ENCODE data around the gene CETN3. TPM values are rescaled to one million over a fixed set of nuclear protein-coding genes. Genes with fewer than 3 reads are reported as not detected.
"Not testable (repeated sequence)": the region's sequence is repeated elsewhere in the genome, so short reads cannot be mapped to it uniquely, and the experiment has no call there.

The CETN3 gene
- total RNA-seq, 6 experiments from 2014 or later, result 19.6 to 29.3 (median 24.8) TPM

DNA sequence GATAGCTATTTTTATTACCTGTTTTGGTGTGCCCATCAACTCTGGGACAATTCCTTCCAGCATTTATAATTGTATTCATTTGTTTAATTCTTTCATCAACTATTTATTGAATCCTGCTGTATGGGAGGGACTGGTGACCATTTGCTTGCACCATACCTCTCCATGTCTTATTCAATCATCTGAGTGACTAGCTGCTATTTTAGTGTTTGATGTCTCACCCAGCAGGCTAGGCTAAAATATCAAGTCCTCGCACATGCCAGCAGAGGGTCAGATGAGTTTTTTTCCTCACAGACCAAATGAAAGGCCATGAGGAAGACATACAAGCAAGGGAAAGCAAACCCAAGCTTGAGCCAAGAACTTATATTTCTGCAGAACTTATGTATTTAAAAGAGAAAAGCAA lies 63.9 kb downstream of the CETN3 start:
- H3K9me3 Mint-ChIP-seq, result no peaks in the 10 kb centered on the region
- H3K27me3 Mint-ChIP-seq (ENCODE audit: insufficient read depth), result no peaks in the 10 kb centered on the region; the same call in 1 of the 2 replicates
- DNase-seq, result no peak
- H3K4me3 Mint-ChIP-seq, result no peak overlapping the region
- no peaks in the 10 kb centered on the region for H3K4me1 Mint-ChIP-seq (ENCODE audit: low read depth)
- H3K27ac Mint-ChIP-seq, result no peak overlapping the region
- TF ChIP-seq, protein P1, sequence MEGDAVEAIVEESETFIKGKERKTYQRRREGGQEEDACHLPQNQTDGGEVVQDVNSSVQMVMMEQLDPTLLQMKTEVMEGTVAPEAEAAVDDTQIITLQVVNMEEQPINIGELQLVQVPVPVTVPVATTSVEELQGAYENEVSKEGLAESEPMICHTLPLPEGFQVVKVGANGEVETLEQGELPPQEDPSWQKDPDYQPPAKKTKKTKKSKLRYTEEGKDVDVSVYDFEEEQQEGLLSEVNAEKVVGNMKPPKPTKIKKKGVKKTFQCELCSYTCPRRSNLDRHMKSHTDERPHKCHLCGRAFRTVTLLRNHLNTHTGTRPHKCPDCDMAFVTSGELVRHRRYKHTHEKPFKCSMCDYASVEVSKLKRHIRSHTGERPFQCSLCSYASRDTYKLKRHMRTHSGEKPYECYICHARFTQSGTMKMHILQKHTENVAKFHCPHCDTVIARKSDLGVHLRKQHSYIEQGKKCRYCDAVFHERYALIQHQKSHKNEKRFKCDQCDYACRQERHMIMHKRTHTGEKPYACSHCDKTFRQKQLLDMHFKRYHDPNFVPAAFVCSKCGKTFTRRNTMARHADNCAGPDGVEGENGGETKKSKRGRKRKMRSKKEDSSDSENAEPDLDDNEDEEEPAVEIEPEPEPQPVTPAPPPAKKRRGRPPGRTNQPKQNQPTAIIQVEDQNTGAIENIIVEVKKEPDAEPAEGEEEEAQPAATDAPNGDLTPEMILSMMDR (IDR thresholded peaks at IDR 0.05), result no peak
- H3K36me3 Mint-ChIP-seq (ENCODE audit: low read depth), result no peaks in the 10 kb centered on the region

DNA sequence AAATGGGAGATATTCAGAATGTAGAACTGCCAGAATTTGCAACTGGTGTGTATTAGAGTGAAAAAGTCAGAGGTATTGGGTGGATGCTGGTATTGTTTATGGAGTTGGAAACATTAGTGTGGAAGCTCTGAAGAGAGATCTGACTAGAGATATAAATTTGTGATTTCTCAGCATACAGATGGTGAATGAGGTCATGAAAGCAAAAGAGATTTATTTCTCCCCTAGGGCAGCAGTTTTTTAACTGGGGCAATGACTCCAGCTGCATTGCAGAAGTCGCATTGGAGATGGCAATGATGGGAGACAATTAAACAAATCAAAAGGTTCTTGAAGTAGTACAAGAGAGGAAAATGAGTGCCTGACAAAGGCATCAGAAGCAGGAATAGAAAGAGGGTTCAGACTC lies 64.9 kb downstream of the CETN3 start:
- DNase-seq, result no peak

DNA sequence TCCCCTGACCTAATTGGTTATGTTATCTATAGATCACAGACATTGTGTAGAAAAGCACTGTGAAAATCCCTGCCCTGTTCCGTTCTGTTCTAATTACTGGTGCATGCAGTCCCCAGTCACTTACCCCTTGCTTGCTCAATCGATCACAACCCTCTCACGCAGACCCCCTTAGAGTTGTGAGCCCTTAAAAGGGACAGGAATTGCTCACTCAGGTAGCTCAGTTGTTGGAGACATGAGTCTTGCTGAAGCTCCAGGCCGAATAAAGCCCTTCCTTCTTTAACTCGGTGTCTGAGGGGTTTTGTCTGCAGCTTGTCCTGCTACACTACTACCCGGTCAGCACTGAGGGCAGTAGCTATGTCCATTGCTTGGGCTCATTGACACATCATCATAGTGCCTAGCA lies 65.8 kb downstream of the CETN3 start:
- not testable (repeated sequence) for H3K4me1 Mint-ChIP-seq (ENCODE audit: low read depth); H3K4me3 Mint-ChIP-seq; H3K27ac Mint-ChIP-seq; H3K36me3 Mint-ChIP-seq (ENCODE audit: low read depth); H3K27me3 Mint-ChIP-seq (ENCODE audit: insufficient read depth); DNase-seq; H3K9me3 Mint-ChIP-seq

More for the DNA sequence above, 64.9 kb downstream of the CETN3 start:
- Mint-ChIP-seq H3K4me3 (no peak overlapping the region), H3K4me1 (ENCODE audit: low read depth) (no peaks in the 10 kb centered on the region), H3K36me3 (ENCODE audit: low read depth) (no peaks in the 10 kb centered on the region), H3K9me3 (no peaks in the 10 kb centered on the region), H3K27me3 (ENCODE audit: insufficient read depth) (no peaks in the 10 kb centered on the region; the same call in 1 of the 2 replicates), H3K27ac (no peak overlapping the region)
- TF ChIP-seq, protein P1 (IDR thresholded peaks at IDR 0.05), result no peak

DNA sequence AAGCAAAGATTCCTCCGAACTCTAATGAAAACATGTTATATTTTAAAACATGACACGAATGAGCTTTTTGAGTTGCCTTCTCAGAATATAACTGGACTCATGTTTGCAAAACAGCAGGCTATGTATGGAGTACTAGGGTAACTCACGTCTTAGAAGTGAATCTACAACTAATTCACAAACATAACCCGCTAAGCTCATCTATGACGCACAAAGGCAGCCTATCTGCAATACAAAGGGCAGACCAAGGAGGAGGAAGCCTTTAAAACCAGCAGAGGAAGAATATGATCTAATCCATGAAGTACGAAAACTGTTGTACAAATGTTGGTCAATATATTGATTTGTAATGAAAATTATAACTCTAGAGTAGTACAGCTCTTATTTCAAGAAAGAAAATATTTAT lies 67.0 kb downstream of the CETN3 start:
- DNase-seq, result no peak
- TF ChIP-seq, protein P1 (IDR thresholded peaks at IDR 0.05), result no peak
- Mint-ChIP-seq H3K36me3 (ENCODE audit: low read depth) (no peaks in the 10 kb centered on the region), H3K27ac (no peak overlapping the region), H3K27me3 (ENCODE audit: insufficient read depth) (no peaks in the 10 kb centered on the region; the same call in none of the 2 replicates), H3K4me3 (no peak overlapping the region), H3K4me1 (ENCODE audit: low read depth) (no peaks in the 10 kb centered on the region), H3K9me3 (no peaks in the 10 kb centered on the region)

Other genes starting within 250 kb of the CETN3 start
- gene MBLAC2, start 65.0 kb upstream of the CETN3 start, total RNA-seq (2021; fragmentation: NEBNext Ultra II Directional; extraction: Animal tissue kit (Norgen Biotek cat#: 25700)), result 1 to 10 TPM; 5.1 to 6.3 (median 5.6) TPM
- 10 to 100 TPM in 5 of 6 experiments, 1 to 10 TPM in 1; 6.7 to 17.0 (median 15.3) TPM for gene POLR3G, start 65.1 kb upstream of the CETN3 start, total RNA-seq (2021; fragmentation: NEBNext Ultra II Directional; extraction: Animal tissue kit (Norgen Biotek cat#: 25700))
- gene LYSMD3, start 119.8 kb upstream of the CETN3 start, total RNA-seq (2021; fragmentation: NEBNext Ultra II Directional; extraction: Animal tissue kit (Norgen Biotek cat#: 25700)), result 10 to 100 TPM; 28.5 to 34.8 (median 31.6) TPM
- gene ADGRV1, start 149.0 kb upstream of the CETN3 start, total RNA-seq (2021; fragmentation: NEBNext Ultra II Directional; extraction: Animal tissue kit (Norgen Biotek cat#: 25700)), result not detected

Data from HFFc6 (cell line).